Testis (tissue), 2 donors: ENCODE results near the gene PARP8.

Experiments
- CTCF ChIP-seq, 3 experiments: fragments of 450-650 bp in 2 of 3; fragments of 200-600 bp in 1 of 3; sonication (generic) in 1 of 3; IDR thresholded peaks; one replicate each; pipeline ENCODE4 v1.5.1; 2016 to 2019; ENCODE audit warnings: antibody characterized with exemption in 3 of 3, mild to moderate bottlenecking in 2 of 3, moderate library complexity in 1 of 3
- POLR2A ChIP-seq: fragments of 450-650 bp; IDR thresholded peaks from one replicate; pipeline ENCODE4 v1.6.1; 2017; ENCODE audit warnings: antibody characterized with exemption, mild to moderate bottlenecking, moderate library complexity

- TF ChIP-seq CTCF (IDR thresholded peaks at IDR 0.05) (no peak), POLR2A (no peak)
These were observed 197.2 kb downstream of the PARP8 start for GRCh38 chr5:50863534-50864170.
